Activated CD4-positive, alpha-beta T cell treated with anti-CD3 and anti-CD28 coated beads, Interleukin-2, amount 50 U/mL, for 1 hour (primary cell): ENCODE measurements around the gene IGF1R.

ENCODE experiments used
- DNase-seq: peaks from one replicate; pipeline ENCODE4 v3.0.0-alpha.2; 2020

The IGF1R gene

DNA sequence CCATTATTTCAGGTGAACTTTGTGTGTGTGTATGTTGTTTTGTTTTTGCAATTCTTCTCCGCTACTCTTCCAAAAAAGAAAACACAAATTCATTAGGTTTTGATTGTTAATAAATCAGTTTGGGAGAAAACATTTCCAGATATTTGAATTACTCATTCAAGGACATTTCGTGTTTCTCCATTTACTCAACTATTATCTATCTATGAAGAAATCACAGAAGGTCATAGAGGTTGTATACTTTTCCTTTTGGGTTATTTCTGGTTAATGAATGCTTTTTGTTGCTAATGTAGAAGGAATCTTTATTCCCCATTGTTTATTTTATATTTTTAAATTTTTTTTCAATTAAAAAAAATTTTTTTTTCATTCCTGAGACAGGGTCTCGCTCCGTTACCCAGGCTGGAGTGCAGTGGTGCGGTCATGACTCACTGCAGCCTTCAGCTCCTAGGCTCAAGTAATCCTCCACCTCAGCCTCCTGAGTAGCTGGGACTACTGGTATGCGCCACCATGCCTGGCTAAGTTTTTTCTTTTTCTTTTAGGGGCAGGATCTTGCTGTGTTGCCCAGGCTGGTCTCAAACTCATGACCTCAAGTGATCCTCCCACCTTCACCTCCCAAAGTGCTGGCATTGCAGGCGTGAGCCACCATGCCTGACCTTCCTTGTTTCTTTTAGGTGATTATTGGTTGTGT, 28.4 kb downstream of the IGF1R start:
- no peak for DNase-seq

DNA sequence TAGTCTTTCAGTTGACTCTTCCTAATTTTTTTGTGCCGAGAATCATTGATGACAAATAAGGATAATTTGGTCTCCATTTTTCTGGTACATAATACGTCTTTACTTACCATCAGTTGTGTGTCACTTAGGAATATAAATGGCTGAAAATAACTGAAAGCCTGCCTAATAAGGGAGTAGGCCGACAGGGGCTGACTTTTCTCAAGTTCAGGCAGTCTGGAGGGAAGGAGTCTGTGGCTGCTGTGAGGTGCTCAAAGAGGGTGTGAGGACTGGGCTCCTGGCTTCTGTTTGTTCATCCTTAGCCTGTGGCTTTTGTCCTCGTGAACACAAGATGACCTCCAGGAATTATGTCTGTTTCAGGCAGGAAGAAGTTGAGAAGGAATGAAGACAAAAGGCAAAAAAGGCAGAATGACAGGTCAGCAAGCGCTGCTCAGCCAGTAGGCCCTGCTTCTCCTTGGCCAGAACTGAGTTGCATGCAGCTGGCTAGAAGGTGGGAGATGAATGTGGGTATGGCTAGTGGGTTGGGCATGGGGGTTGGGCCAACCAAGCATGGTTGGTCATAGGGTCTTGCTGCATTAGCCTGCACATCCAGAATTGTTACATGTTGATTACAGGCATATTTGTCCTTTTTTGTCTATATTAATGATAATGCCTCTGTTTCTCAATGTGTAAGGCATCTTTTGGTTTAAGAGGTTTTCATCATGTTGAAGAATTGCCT, 29.2 kb downstream of the IGF1R start:
- no peak for DNase-seq

DNA sequence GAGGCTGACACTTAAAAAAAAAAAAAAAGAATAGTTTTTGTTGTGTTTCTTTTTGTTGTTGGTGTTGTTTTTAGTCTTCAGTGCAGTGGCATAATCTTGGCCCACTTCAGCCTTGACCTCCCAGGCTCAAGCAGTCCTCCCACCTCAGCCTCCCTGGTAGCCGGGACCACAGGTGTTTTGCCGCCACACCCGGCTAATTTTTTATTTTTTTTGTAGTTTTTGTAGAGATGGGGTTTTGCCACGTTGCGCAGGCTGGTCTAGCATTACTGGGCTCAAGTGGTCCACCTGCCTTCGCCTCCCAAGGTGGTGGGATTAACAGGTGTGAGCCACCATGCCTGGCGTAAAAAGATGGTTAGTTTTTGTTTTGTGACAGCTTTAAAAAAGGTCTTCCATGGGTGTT, 30.1 kb downstream of the IGF1R start:
- no peak for DNase-seq

DNA sequence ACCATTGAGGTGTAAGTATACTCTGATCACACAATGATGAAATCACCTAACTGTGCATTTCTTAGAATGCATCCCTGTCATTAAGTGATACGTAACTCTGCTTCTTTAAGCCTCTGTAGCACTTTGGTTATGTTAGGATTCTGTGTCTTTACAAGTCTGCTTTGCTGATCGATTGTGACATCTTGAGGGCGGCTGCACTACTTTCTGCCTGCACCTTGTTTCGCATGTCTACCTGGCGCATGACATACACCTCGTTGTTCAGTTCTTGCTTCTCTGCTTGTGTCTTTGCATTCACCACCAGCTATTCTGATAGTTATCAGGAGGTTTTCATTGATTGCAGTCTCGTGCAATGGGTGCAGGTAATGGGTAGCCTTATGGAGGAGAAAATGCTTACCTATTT, 32.7 kb downstream of the IGF1R start:
- no peak for DNase-seq

DNA sequence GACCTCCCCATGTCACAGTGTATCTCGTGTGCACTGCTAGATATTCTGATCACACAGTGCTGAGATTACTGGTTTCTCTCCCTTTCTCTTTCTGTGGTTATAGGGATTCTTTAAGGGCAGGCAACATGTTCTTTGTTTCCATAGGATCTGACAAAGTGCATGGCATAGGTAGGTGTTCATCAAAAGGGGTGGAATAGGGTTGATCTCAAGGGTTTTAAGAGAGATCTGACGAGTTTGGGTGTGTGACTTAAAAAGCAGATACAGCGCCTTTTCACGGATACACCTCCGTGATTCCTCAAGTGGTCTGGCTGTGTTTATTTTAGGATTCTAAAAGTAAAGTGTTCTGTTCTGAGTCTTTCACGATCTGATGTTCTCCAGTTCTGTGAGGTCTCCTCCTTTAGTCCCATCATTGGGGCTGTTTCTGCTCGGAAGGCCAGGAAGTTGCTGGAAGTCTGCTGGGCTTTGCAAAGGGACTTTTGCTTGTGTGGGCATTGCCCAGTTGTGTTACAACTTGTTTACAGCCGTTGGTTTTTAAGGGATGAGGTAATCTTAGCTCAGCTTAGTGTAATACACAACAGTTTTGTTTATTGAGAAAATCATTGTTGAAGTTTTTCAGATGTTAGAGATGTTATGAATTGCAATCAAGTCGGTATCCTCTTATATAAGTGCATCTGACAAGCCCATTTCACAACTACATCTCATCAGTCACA, 34.8 kb downstream of the IGF1R start:
- no peak for DNase-seq

DNA sequence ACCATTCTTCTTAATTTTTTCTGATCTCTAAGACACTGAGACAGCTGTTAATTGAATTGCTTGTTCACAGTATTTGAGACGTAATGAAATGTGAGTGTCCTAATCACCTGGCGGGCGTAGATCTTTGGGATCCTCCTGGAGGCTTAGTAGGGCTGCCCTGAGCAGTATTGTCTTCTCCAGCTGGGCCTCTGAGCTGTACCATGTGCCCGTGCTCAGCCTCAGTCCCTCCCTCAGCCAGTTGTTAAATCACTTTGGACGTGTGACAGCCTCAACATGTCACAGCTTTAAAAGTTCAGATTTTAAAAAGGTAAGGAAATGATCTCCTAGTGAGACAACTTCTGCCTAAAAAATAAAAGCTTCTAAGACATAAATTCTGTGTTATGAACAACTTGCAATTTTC, 35.5 kb downstream of the IGF1R start:
- DNase-seq: no peak

DNA sequence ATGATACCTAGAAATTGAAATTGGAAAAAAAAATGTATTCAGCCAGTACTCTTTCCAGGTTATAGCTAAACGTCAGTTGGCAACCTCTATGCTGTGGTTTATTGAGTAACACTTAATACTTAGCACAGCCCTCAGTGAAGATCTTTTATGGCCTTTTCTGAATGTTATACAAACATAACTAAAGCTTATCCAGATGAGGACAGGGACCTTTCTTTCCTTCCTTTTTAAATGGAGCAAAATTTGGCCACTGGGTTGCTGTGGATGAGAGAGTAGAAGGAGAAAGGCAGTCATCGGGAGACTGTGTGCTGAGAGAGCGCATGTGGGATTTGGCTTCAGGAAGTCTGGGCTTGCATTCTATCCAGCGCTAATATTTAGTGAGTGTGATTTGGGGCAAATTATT, 36.1 kb downstream of the IGF1R start:
- no peak for DNase-seq

DNA sequence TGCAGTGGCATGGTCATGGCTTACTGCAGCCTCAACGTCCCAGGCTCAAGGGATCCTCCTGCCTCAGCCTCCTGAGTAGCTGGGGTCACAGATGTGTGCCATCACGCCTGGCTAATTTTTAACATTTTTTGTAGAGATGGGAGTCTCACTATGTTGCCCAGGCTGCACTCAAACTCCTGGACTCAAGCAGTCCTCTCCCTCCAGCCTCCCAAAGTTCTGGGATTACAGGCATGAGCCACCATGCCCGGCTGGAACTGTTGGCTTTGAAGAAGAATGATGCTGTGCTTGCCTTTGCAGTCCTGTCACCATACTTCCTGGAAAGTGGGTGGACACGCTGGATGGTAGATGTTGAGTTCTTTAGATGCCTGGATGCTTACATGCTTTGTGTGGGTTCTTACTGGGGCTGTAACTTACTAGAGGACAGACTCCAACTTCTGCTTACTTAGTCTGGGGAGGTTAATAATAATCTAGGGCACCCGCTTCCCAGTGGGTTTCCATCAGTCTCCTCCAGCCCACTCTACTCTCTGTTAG, 36.7 kb downstream of the IGF1R start:
- no peak for DNase-seq

DNA sequence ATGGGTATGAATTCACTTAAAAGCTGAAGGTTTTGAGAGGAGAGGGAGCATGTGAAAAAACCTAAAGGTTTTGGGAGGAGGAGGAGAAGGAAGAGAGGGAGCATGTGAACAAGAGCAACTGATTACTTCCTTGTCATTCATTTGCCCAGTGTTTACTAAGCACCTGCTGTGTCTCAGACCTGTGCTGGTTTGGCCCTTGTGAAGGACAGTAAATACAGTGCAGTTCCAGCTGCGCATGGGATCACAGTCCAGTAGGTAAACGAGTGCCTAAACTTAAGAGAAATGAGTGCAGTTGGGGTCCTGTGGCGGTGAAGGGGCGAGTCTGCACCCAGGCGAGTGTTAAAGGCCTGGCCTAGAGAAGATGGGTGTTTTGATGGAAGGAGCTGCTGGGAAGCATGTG, 38.6 kb downstream of the IGF1R start:
- DNase-seq: no peak

DNA sequence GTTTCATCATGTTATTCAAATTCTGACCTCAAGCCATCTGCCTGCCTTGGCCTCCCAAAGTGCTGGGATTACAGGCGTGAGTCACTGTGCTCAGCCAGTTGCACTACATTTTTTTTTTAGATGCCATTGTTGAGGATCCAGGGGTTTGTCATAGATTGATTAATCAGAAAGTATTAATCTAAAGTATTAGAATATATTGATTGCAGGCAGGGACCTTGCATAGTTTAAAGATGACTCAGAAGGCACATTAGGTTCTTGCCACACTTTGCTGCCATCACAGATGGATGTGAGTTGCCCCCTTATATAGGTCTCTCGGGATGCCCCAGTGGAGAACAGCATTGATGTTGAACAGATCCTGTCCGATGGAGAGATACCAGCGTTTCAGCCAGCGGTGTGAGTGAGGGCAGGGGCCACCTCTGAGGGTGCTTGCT, 41.1 kb downstream of the IGF1R start:
- no peak for DNase-seq

DNA sequence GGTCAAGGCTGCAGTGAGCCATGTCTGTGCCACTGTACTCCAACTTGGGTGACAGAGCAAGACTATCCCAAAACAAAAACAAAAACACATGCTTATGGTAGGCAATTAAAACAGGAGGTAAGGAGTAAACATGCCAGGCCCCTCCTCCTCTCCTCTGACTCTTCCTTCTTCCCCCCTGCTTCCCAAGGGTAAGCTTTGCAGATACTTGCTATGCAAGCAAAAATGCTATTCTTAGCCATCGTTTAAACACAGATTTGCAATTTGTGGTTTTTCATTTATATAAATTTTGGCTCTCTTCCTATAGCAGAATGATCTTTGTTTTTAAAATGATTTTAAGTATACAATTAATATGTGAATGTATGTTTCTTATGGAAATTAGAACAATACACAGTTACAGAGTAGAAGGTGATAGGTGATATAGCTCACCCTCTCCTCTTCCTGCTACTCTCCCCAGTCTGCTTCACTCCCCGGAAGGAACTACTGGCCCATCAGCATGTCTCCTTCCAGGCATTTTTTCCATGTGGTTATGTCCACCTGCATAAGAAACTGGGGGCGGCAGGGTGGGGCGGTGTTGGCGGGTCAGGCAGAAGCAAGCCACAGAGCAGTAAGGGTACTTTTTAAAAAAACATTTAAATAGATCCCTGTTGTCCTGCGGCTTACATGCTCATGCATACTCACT, 42.1 kb downstream of the IGF1R start:
- DNase-seq: no peak

DNA sequence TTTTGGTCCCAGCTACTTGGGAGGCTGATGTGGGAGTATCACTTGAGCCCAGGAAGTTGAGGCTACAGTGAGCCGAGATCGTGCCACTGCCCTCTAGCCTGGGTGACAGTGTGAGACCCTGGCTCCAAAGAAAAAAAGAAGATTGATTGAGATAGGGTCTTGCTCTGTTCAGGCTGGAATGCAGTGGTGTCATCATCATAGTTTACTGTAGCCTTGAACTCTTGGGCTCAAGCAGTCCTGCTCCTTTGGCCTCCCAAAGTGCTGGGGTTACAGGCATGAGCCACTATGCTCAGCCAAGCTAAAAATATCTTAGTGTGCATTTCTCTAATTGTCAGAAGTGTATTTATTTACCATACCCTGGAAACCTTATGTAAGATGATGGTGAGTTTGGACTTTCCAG, 43.9 kb downstream of the IGF1R start:
- no peak for DNase-seq

DNA sequence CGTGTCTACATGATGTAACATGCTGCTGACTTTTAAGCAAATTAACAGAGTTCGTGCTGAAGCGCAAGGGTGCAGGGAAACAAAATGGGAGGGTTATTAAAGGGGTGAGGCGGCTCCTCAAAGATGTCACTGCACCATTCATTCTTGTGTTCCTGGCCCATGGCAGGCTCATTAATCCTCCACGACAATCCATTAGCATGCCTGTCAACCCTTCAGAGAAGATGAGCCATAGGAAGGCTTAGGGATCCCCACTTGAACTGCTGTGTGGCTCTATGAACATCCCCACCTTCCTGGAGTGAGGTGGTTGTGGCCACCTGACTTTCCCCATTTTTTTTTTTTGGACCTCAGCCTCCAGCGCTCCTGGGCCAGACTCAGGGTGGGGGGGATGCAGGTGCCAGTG, 45.8 kb downstream of the IGF1R start:
- no peak for DNase-seq

DNA sequence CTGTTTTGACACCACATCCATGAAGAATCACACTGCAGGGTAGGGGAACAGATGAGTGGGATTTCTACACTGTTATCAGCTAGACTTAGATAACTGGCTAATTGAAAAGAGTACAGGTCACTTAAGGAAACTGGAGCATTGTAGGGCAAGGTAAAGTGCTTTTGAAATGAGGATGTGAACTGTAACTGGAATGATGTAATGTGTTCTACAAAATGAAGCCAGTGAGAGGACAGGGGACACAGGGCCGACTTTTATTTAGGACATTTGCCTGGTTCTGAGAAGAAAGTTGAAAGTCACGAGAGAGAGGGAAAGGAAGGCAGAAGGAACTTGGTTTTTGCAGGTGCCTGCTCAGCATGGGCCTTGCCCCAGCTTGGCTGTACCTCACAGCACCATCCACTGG, 50.5 kb downstream of the IGF1R start:
- DNase-seq: no peak

DNA sequence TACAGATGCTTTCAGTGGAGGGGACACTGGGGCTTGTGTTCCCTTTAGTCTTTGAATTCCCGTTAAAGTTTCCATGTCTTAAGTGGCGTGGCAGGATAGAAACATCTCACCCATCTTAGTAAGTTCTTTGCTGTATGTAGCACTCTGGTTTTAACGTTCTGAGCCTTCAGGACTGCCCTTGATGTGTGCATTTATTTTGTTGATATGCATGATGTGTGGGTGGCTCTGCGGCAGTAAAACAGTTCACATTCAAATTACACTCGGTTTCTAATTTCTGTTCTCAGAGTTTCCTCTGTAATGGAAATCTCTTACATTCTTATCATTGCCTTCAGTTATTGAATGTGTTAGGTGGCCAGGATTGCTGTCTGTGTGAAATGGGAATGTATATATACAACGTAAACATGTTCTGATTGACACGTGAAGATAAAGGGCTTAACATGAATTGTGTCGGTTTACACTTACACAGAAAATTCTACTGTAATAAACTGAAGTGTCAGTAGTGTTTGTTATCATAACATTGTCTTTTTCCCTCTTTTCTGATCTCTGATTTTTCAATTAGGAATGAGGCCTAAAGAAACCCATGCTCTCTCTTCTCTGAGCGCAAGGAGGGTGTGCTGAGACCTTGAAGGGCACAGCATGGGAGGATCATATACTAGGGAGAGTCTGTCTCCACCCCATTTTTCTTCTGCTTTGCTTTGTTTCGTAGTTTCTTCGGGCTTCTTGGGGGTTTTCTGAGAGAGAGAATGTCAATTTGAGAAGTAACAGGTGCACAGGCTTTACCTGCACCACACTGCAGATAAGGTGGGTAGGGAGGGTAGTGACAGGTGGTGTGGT, 51.5 kb downstream of the IGF1R start:
- no peak for DNase-seq

DNA sequence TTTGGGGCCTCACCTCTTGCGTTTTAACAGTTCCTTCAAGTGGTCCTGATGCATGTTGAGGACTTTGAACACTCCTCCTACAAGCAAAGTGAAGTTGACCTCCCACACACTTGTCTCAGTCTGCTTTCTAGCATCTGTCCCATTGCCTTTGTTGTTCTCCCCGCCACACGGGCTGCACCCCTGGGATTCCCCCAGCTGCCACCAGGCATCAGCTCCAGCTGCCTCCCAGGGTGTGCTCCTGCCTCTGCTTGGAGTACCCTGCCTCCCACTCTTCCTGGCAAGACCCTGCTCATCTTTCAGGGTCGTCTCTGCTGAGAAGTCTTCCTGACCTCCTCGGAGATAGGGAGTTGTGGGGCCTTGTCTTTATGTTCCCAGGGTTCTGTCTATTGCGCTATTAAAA, 52.2 kb downstream of the IGF1R start:
- no peak for DNase-seq

DNA sequence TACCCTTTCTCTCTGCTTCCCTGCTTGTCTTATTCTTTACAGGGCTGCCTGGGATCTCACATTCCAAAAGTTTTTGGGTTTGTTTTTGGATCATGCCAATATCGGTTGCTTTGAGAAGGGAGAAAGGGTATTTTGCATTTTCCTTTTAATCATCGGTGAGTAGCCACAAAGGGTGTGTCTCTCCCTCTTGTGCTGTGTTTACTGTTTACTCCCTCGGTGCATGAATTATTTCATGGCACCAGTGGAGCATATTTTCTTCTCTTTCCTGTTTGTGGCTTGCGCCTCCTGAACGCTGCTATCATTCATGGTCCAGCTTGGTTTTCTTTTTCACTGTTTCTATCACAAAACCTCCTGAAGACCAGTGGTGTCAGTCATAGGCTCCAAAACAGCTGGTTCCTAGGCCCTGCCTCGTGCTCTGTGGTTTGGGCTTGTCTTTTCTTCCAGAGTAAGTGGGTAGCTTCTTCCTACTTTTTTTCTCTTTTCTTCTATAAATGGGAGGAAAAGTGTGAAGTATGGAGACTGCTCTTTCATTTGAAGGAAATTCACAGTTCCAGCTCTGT, 54.9 kb downstream of the IGF1R start:
- DNase-seq: no peak

DNA sequence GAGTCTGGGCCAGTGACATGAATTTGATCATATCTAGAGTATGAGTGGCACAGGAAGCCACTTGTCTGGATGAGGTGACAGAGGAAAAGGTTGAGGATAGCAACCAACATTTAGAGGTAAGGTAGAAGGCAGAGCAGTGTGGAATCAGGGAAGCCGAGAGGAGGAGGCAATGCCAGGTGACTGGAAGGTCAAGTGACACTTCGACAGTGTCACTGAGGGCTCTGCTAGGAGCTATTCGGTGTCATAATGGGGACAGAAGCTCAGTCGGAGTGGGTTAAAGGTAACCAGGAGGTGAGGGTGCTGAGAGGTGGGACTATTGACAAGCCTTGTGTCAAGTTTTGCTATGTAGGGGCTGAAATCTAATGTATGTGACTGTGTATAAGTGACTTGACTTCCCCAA, 56.7 kb downstream of the IGF1R start:
- no peak for DNase-seq

DNA sequence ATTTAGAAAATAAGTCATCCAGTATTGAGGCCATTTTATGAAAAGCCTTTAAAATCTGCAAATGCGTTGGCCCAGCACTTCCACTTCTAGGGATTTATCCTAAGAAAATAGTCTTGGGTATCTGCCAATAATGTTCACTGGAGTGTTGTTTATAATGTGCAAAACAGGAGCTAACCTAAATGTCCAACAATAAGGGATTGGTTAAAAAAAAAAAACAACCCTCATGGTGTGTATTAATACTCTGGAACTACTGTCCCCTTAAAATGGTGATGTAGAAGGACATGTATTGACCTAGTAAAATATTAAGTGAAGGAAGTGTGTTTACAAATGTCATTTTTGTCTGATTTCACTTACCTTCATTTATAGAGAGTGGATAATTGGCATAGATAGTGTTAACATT, 58.0 kb downstream of the IGF1R start:
- DNase-seq: no peak

DNA sequence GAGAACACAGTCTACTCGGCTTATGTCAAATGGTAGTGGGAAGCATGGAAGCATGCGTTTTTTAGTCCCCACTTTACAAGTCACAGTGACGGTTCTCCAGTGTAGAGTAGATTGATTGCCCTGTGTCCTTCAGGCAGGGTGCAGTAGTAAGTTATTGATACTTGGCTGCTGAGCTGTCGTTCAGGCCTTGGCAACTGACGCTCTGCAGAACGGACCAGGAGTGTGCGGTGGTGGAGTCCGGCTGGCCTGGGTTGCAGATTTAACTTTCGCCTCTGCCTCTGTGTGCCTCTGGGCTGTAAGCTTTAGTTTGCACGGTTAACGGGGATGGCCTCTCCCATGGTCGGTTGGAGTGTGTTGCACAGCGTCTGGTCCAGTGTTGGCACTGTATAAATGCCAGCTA, 58.6 kb downstream of the IGF1R start:
- no peak for DNase-seq

DNA sequence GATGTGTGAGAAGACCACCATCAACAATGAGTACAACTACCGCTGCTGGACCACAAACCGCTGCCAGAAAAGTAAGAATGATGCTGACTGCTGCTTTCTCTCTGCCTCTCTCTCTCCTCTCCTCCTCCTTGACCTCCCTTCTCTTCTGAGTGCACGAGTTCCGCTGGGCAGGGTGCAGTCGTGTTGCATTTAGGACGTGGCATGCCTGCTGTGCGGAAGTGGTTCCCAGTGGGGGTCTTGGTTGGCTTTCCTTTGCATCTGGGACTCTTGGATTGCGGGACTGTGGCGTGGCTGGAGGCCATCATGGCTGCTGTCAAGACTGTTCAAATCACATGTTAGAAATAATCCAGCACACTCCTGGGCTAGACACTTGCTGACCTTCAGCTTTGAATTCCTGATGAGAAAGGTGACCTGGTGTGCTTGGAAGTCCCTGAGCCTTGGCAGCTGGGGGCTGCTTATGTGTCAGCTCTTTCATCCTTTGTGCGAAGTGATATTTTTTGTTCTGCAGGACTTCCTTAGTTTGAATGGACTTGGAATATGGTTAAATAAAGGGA, 59.8 kb downstream of the IGF1R start:
- no peak for DNase-seq

DNA sequence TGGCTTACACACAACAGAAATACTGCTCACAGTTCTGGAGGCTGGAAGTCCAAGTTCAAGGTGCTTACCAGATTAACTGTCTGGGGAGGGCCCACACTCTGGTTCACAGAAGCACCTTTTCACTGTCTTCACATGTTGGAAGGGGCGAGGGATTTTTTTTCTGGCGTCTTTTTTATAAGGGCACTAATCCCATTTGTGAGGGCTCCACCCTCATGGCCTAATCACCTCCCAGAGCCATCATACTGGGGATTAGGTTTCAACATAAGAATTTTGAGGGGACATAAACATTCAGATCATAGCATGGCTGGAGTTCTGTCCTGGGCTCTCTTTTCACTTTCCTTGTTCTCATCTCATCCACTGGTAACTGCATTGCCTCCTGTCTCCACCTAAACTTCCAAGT, 63.5 kb downstream of the IGF1R start:
- no peak for DNase-seq
